Mucosa of descending colon (tissue), 3 donors: ENCODE results near the gene NPNT. TPM values are rescaled to one million over a fixed set of nuclear protein-coding genes. Genes with fewer than 3 reads are reported as not detected.

Experiments used
- ATAC-seq: fragments of 200-7000 bp; cut with Tn5 transposase; one replicate; pipeline ENCODE4 v1.9.1; 2020; ENCODE audit warnings: mild to moderate bottlenecking, moderate library complexity
- DNase-seq, 3 donors: peaks; one replicate each; pipeline ENCODE4 v3.0.0-alpha.2; 2020
- H3K36me3 ChIP-seq: fragments of 200-600 bp; one replicate; pipeline ENCODE4 v1.8.0; 2021; ENCODE audit warnings: low read depth, mild to moderate bottlenecking
- H3K4me1 ChIP-seq: fragments of 200-600 bp; one replicate; pipeline ENCODE4 v1.8.0; 2021; ENCODE audit warnings: low read depth, mild to moderate bottlenecking
- H3K4me3 ChIP-seq: fragments of 200-600 bp; one replicate; pipeline ENCODE4 v1.8.0; 2021; ENCODE audit warnings: mild to moderate bottlenecking
- H3K9me3 ChIP-seq: fragments of 200-600 bp; one replicate; pipeline ENCODE4 v1.8.0; 2021; ENCODE audit warnings: mild to moderate bottlenecking
- intact Hi-C, 2 donors: fragments of 100-400 bp; cut with DNase I in 1 of 2; cut with micrococcal nuclease in 1 of 2; formaldehyde crosslinking; loops; one replicate each; pipeline versions ENCODE4 v1.11.0 to v1.11.1; 2022; cut with DNase I, micrococcal nuclease
- total RNA-seq, 3 donors: library from RNA; stranded (reverse); fragmentation: NEBNext Ultra II Directional in 2 of 3; extraction: Animal tissue kit (Norgen Biotek cat#: 25700) in 2 of 3; gene quantifications; one replicate each; pipeline versions ENCODE4 v1.2.1 to v1.2.4, GENCODE V29; 2021 to 2023
- TF ChIP-seq, protein P1 (sequence below): fragments of 200-600 bp; IDR thresholded peaks from one replicate; pipeline ENCODE4 v1.8.0; 2022; ENCODE audit warnings: antibody characterized with exemption, mild to moderate bottlenecking
- donor health status: DM: no; HTN: no; CAD: no; lungs with moderate emphysema.
- donor health status: DM: no; HTN: no; CAD: no.
- donor health status: DM: no; HTN: yes; CAD: no.

NPNT gene
- total RNA-seq, 3 donors from 2014 or later, result 16.9 to 29.6 (median 26.3) TPM

DNA sequence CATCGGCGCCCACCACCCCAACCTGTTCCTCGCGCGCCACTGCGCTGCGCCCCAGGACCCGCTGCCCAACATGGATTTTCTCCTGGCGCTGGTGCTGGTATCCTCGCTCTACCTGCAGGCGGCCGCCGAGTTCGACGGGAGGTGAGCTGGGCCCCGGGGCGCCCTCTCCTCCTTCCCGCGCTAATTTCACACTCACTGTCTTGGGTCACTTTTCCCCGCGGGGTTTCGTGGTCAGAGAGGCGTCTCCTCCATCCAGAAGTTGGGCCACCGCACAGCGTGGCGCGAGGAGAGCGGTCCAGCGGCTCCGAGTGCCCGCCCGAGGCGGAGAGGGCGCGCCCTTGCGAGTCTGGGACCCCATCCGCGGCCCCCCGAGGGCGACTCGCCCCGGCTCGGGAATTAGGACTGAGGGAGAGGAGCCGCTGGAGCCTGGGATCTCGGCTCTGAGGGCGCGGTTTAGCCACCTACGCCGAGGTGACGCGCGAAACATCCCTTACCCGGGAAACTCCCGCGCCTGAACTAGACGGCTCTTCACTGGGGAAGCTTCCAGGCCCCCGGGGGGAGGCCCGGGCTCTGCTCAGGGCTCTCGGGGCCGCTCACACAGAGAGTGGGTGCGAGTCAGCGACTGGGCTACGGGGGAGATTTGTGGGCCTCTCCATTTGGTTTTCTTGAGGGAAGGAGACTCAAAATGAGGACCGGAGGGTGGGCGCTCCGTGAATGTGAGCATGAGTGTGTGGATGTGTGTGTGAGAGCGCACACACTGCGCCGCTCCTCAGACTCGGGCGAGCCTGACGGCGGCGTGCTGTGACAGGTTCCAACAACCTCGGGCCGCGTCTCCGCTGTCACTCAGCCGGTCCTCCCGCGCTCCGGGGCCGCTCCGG is 551 bp downstream of the NPNT start:
- TF ChIP-seq, protein P1, sequence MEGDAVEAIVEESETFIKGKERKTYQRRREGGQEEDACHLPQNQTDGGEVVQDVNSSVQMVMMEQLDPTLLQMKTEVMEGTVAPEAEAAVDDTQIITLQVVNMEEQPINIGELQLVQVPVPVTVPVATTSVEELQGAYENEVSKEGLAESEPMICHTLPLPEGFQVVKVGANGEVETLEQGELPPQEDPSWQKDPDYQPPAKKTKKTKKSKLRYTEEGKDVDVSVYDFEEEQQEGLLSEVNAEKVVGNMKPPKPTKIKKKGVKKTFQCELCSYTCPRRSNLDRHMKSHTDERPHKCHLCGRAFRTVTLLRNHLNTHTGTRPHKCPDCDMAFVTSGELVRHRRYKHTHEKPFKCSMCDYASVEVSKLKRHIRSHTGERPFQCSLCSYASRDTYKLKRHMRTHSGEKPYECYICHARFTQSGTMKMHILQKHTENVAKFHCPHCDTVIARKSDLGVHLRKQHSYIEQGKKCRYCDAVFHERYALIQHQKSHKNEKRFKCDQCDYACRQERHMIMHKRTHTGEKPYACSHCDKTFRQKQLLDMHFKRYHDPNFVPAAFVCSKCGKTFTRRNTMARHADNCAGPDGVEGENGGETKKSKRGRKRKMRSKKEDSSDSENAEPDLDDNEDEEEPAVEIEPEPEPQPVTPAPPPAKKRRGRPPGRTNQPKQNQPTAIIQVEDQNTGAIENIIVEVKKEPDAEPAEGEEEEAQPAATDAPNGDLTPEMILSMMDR, result no peak
- peak; percentile 62 to 71 (median 69) for DNase-seq
- ATAC-seq, result peak; percentile 72

DNA sequence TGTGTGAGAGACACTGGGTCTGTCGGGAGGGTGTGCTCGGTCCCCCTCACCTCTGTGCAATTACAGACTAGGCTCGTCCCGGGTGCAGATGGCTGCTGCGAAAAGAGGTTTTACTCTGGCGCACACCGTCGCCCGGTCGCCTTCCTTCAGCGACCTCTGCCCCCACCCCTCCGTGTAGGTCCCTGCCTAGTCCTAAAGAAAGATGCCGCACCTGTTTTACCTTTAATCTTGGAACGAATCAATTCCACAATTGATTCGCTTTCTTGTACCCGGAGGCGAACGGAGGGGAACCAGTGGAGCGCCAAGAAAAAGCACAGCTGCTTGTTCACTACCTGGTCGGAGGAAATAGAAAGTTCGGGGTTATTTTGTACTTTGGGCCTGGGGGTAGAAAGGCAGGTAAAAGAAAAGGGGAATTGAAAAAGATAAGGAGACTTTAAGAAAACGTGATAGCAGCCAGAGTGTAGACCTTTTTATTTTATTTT is 1.2 kb downstream of the NPNT start:
- peak overlapping the region; percentile 57 for H3K4me3 ChIP-seq
- intact Hi-C loops, result no loop called here
- DNase-seq, result no peak
- no peaks in the 10 kb centered on the region for H3K36me3 ChIP-seq
- ATAC-seq, result no peak
- TF ChIP-seq, protein P1, result no peak
- H3K9me3 ChIP-seq, result no peaks in the 10 kb centered on the region
- H3K4me1 ChIP-seq, result no peaks in the 10 kb centered on the region

More for the DNA sequence above, 551 bp downstream of the NPNT start:
- Histone ChIP-seq H3K4me3 (peak overlapping the region; percentile 57), H3K36me3 (no peaks in the 10 kb centered on the region), H3K9me3 (no peaks in the 10 kb centered on the region), H3K4me1 (no peaks in the 10 kb centered on the region)
- intact Hi-C loops, result no loop called here

- Histone ChIP-seq H3K4me3 (no peak overlapping the region), H3K9me3 (no peaks in the 10 kb centered on the region), H3K36me3 (no peaks in the 10 kb centered on the region), H3K4me1 (no peaks in the 10 kb centered on the region)
- TF ChIP-seq, protein P1, result no peak
- no peak for DNase-seq
- intact Hi-C loops, result no loop called here
- ATAC-seq, result no peak
Measured at GRCh38 chr4:105896984-105897775, 1.9 kb downstream of the NPNT start.

- DNase-seq (no peak), ATAC-seq (no peak)
- Histone ChIP-seq H3K4me3 (no peak overlapping the region), H3K4me1 (no peaks in the 10 kb centered on the region), H3K9me3 (no peaks in the 10 kb centered on the region), H3K36me3 (no peaks in the 10 kb centered on the region)
- TF ChIP-seq, protein P1, result no peak
- intact Hi-C loops, result no loop called here
Measured at GRCh38 chr4:105900541-105900940, 5.3 kb downstream of the NPNT start.

DNA sequence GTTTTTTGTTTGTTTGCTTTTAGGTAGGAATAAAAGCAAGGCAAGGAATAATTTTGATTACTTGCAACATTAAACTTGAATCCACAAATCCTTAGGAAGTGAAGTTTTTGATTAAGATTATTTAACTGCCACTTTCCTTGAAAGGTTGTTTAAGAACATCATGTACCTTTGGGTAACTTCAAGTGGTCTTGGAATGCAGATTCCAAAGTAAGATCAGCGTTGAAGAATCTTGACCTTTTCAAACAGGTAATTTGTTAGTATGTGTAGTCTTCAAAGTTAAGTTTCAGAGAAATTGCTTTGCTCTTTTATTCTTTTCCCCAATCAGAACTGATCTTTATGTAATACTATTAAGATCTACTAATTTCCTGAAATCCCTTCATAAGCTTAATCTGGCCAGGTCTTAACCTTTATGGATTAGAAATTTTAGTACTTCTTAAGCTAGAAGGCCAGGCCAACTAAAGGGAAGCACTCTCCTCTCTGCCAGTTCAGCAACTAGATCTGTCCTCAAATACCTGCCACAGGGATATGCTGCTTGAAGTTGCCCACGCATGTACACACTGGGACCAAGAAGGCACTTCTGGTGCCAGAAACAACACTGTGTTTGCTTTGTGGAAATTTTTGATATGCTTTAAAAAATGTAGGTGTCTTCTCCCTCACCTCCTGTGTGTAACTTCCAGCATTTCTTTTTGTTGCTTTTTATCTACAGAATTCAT is 7.4 kb downstream of the NPNT start:
- ATAC-seq (no peak), DNase-seq (no peak)
- Histone ChIP-seq H3K36me3 (no peaks in the 10 kb centered on the region), H3K4me1 (no peaks in the 10 kb centered on the region), H3K9me3 (no peaks in the 10 kb centered on the region), H3K4me3 (no peak overlapping the region)
- TF ChIP-seq, protein P1, result no peak
- intact Hi-C loops, result no loop called here
